ENCODE results near the gene GPR158. TPM values are rescaled to one million over a fixed set of nuclear protein-coding genes. Genes with fewer than 3 reads are reported as not detected.

The GPR158 gene
- total and polyA plus RNA-seq, 2 experiments from 2014 or later: 0.02 to 0.47 TPM

- no peak for DNase-seq (ENCODE audit: low spot score)
- no peaks in the 10 kb centered on the region for H3K79me2 ChIP-seq
Measured at GRCh38 chr10:25505466-25505865, 330.7 kb downstream of the GPR158 start.

GRCh38 chr10:25506821-25507335 lies 332.1 kb downstream of the GPR158 start:
- H3K36me3 ChIP-seq (replicated peaks; ENCODE audit: insufficient read depth, low read depth): no peaks in the 10 kb centered on the region
- H3K27ac ChIP-seq: no peak overlapping the region
- H3K79me2 ChIP-seq: no peaks in the 10 kb centered on the region
- no peaks in the 10 kb centered on the region for H4K20me1 ChIP-seq (ENCODE audit: insufficient read depth, poor library complexity, severe bottlenecking)
- TF ChIP-seq EZH2phosphoT487 (IDR thresholded peaks at IDR 0.05; ENCODE audit: low read depth, severe bottlenecking, unreplicated experiment) (no peak), CTCF (IDR thresholded peaks at IDR 0.05; ENCODE audit: poor library complexity) (no peak), EZH2 (IDR thresholded peaks at IDR 0.05; ENCODE audit: borderline replicate concordance) (no peak)
- no peak overlapping the region for H3K4me2 ChIP-seq
- no peak overlapping the region for H3K4me3 ChIP-seq
- H3K27me3 ChIP-seq: no peaks in the 10 kb centered on the region
- H3K9me3 ChIP-seq (ENCODE audit: low read depth): no peaks in the 10 kb centered on the region
- H2AFZ ChIP-seq: no peak overlapping the region
- H3K9me2 ChIP-seq (replicated peaks; ENCODE audit: insufficient read depth): no peaks in the 10 kb centered on the region
- H3K4me1 ChIP-seq (ENCODE audit: insufficient read depth): peaks cover 15% of the 10 kb centered on the region
- DNase-seq (ENCODE audit: low spot score): no peak
- WGBS (ENCODE audit: low lambda C conversion rate, missing lambda C conversion rate): 56% methylated on average over 2 of the region's 2 CpGs

More at GRCh38 chr10:25505466-25505865, 330.7 kb downstream of the GPR158 start:
- Histone ChIP-seq H3K9me3 (ENCODE audit: low read depth) (no peaks in the 10 kb centered on the region), H3K36me3 (replicated peaks; ENCODE audit: insufficient read depth, low read depth) (no peaks in the 10 kb centered on the region), H3K4me2 (no peak overlapping the region), H3K4me1 (ENCODE audit: insufficient read depth) (peaks cover 15% of the 10 kb centered on the region), H3K27ac (no peak overlapping the region), H3K4me3 (no peak overlapping the region), H3K9me2 (replicated peaks; ENCODE audit: insufficient read depth) (no peaks in the 10 kb centered on the region), H3K27me3 (no peaks in the 10 kb centered on the region), H2AFZ (no peak overlapping the region), H4K20me1 (ENCODE audit: insufficient read depth, poor library complexity, severe bottlenecking) (no peaks in the 10 kb centered on the region)
- 85% methylated on average over 3 of the region's 3 CpGs for WGBS (ENCODE audit: low lambda C conversion rate, missing lambda C conversion rate)
- TF ChIP-seq CTCF (IDR thresholded peaks at IDR 0.05; ENCODE audit: poor library complexity) (no peak), EZH2phosphoT487 (IDR thresholded peaks at IDR 0.05; ENCODE audit: low read depth, severe bottlenecking, unreplicated experiment) (no peak), EZH2 (IDR thresholded peaks at IDR 0.05; ENCODE audit: borderline replicate concordance) (no peak)

- Histone ChIP-seq H3K4me3 (no peak overlapping the region), H3K4me2 (no peak overlapping the region), H2AFZ (no peak overlapping the region), H3K4me1 (ENCODE audit: insufficient read depth) (peaks cover 9% of the 10 kb centered on the region), H3K27ac (no peak overlapping the region), H3K36me3 (replicated peaks; ENCODE audit: insufficient read depth, low read depth) (no peaks in the 10 kb centered on the region), H4K20me1 (ENCODE audit: insufficient read depth, poor library complexity, severe bottlenecking) (no peaks in the 10 kb centered on the region), H3K9me3 (ENCODE audit: low read depth) (no peaks in the 10 kb centered on the region), H3K79me2 (no peaks in the 10 kb centered on the region), H3K27me3 (no peaks in the 10 kb centered on the region), H3K9me2 (replicated peaks; ENCODE audit: insufficient read depth) (no peaks in the 10 kb centered on the region)
- no peak for DNase-seq (ENCODE audit: low spot score)
- 55% methylated on average over 5 of the region's 5 CpGs for WGBS (ENCODE audit: low lambda C conversion rate, missing lambda C conversion rate)
- TF ChIP-seq EZH2phosphoT487 (IDR thresholded peaks at IDR 0.05; ENCODE audit: low read depth, severe bottlenecking, unreplicated experiment) (no peak), EZH2 (IDR thresholded peaks at IDR 0.05; ENCODE audit: borderline replicate concordance) (no peak), CTCF (IDR thresholded peaks at IDR 0.05; ENCODE audit: poor library complexity) (no peak)
Measured at GRCh38 chr10:25508112-25508815, 333.5 kb downstream of the GPR158 start.

Data from hepatocyte (in vitro differentiated cells).